Caco-2 (cell line): ENCODE measurements around the gene AJUBA. TPM values are rescaled to one million over a fixed set of nuclear protein-coding genes. Genes with fewer than 3 reads are reported as not detected.

Experiments
- BruUV-seq: library from RNA; stranded (reverse); fragments of 400-500 nt; replicated peaks from 2 replicates; lab custom pipeline; 2021; lab: Mats Ljungman, UMichigan
- CTCF ChIA-PET: fragments of 300-600 bp; sonication (Branson Sonifier 250); formaldehyde crosslinking; loops from one replicate; lab custom pipeline; 2022; ENCODE audit warnings: antibody characterized with exemption; lab: Charles Lee
- POLR2A ChIA-PET: fragments of 300-600 bp; sonication (Branson Sonifier 250); formaldehyde crosslinking; loops from one replicate; lab custom pipeline; 2022; ENCODE audit warnings: antibody characterized with exemption; lab: Charles Lee
- DNase-seq, 2 experiments: peaks; one replicate each; pipeline versions ENCODE4 v3.0.0 to v3.0.0-alpha.2; 2020 to 2022
- H3K27me3 ChIP-seq: replicated peaks from 2 replicates; pipeline ENCODE4 v1.6.0; 2011; ENCODE audit warnings: low read length; ENCODE audit not compliant: control insufficient read depth, insufficient read depth
- H3K36me3 ChIP-seq: 2 replicates; pipeline ENCODE4 v1.5.1; 2011; ENCODE audit warnings: low read length; ENCODE audit not compliant: control insufficient read depth, insufficient read depth
- H3K4me1 ChIP-seq: fragments of 250-450 bp; sonication (Bioruptor Pico); 2 replicates; pipeline ENCODE4 v1.5.1; 2020; ENCODE audit warnings: mild to moderate bottlenecking
- H3K4me3 ChIP-seq: 2 replicates; pipeline ENCODE4 v1.5.1; 2011; ENCODE audit warnings: low read depth, mild to moderate bottlenecking, control low read depth, low read length
- H3K9me3 ChIP-seq: fragments of 250-450 bp; sonication (Bioruptor Pico); 2 replicates; pipeline ENCODE4 v1.5.1; 2020; ENCODE audit warnings: mild to moderate bottlenecking, moderate library complexity
- H3K27ac Mint-ChIP-seq: one replicate; pipeline ENCODE4 v1.8.0; 2022; ENCODE audit warnings: mixed read lengths; ENCODE audit not compliant: unreplicated experiment
- H3K27me3 Mint-ChIP-seq: one replicate; pipeline ENCODE4 v1.8.0; 2022; ENCODE audit warnings: mixed read lengths; ENCODE audit not compliant: insufficient read depth, unreplicated experiment
- H3K36me3 Mint-ChIP-seq: one replicate; pipeline ENCODE4 v1.8.0; 2022; ENCODE audit warnings: mild to moderate bottlenecking, mixed read lengths; ENCODE audit not compliant: insufficient read depth, unreplicated experiment
- H3K4me1 Mint-ChIP-seq: one replicate; pipeline ENCODE4 v1.8.0; 2022; ENCODE audit warnings: low read depth, mixed read lengths; ENCODE audit not compliant: unreplicated experiment
- H3K4me3 Mint-ChIP-seq: one replicate; pipeline ENCODE4 v1.8.0; 2022; ENCODE audit warnings: mild to moderate bottlenecking, moderate library complexity, mixed read lengths; ENCODE audit not compliant: unreplicated experiment
- H3K9me3 Mint-ChIP-seq: one replicate; pipeline ENCODE4 v1.8.0; 2022; ENCODE audit warnings: mixed read lengths; ENCODE audit not compliant: unreplicated experiment
- intact Hi-C: fragments of 100-400 bp; cut with micrococcal nuclease; formaldehyde crosslinking; loops from one replicate; pipeline ENCODE4 v1.10.0; 2022; ENCODE audit not compliant: unreplicated experiment
- total RNA-seq: library from RNA; stranded (reverse); gene quantifications from 2 replicates; pipeline ENCODE4 v1.2.3, GENCODE V29; 2022
- TF ChIP-seq, protein P1 (sequence below), 2 experiments: fragments of 200-600 bp in 1 of 2; IDR thresholded peaks; 1 replicate in 1 of 2; 2 replicates in 1 of 2; pipeline versions ENCODE4 v1.5.1 to v1.8.0; 2011 to 2022; ENCODE audit warnings: antibody characterized with exemption in 1 of 2, control low read depth in 1 of 2, inconsistent platforms in 1 of 2, low read depth in 1 of 2, low read length in 1 of 2, mild to moderate bottlenecking in 1 of 2, moderate library complexity in 1 of 2; ENCODE audit not compliant: insufficient read depth in 1 of 2, severe bottlenecking in 1 of 2, unreplicated experiment in 1 of 2

AJUBA gene
- total RNA-seq, 1 experiment from 2014 or later: 211 TPM

DNA sequence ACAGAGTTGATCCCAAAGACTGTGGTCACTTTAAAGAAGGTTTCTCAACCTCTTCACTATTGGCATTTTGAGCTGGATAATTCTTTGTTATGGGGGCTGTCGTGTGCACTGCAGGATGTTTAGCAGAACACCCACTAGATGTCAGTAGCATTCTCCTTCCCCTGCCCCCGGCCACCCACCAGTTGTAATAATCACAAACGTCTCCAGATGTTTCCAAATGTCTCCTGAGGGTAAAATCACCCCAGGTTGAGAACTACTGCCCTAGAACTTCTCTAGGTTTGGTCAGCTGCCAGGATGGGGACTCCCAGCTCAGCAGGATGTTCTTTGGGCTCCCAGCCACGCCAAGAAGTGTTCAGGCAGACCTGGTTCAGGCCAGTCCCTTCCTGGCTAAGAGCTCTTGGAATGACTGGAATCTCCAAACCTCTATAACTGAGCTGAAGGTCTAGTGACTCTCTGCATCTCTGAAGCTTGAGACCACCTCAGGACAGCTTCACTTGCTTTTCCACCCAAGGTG lies 12.5 kb upstream of the AJUBA start:
- no peaks in the 10 kb centered on the region for H3K9me3 ChIP-seq
- Mint-ChIP-seq H3K4me1 (peaks cover 3% of the 10 kb centered on the region), H3K27me3 (no peaks in the 10 kb centered on the region), H3K36me3 (no peaks in the 10 kb centered on the region), H3K27ac (peak overlapping the region; percentile 51), H3K9me3 (no peaks in the 10 kb centered on the region), H3K4me3 (peak overlapping the region; percentile 12)
- no TSS peak for BruUV-seq
- H3K4me1 ChIP-seq: peaks cover 10% of the 10 kb centered on the region
- TF ChIP-seq, protein P1, sequence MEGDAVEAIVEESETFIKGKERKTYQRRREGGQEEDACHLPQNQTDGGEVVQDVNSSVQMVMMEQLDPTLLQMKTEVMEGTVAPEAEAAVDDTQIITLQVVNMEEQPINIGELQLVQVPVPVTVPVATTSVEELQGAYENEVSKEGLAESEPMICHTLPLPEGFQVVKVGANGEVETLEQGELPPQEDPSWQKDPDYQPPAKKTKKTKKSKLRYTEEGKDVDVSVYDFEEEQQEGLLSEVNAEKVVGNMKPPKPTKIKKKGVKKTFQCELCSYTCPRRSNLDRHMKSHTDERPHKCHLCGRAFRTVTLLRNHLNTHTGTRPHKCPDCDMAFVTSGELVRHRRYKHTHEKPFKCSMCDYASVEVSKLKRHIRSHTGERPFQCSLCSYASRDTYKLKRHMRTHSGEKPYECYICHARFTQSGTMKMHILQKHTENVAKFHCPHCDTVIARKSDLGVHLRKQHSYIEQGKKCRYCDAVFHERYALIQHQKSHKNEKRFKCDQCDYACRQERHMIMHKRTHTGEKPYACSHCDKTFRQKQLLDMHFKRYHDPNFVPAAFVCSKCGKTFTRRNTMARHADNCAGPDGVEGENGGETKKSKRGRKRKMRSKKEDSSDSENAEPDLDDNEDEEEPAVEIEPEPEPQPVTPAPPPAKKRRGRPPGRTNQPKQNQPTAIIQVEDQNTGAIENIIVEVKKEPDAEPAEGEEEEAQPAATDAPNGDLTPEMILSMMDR (IDR thresholded peaks at IDR 0.05; ENCODE audit: insufficient read depth in 1 of 2, low read depth in 1 of 2, low read length in 1 of 2, severe bottlenecking in 1 of 2, unreplicated experiment in 1 of 2): peak; percentile 58 to 60
- no peak overlapping the region for H3K4me3 ChIP-seq
- CTCF ChIA-PET: interaction anchor here (0.6 to 3.4 kb wide), 26 partner anchors 9 to 1054 kb away, joined by 3 to 59 read pairs (median 5); partner anchors contain the start of genes ACIN1, AJUBA, C14orf119 and CDH24
- no peaks in the 10 kb centered on the region for H3K36me3 ChIP-seq
- no peaks in the 10 kb centered on the region for H3K27me3 ChIP-seq
- DNase-seq: peak in 1 of 2 experiments; percentile 56
- POLR2A ChIA-PET: interaction anchor here (0.9 to 1.4 kb wide), 5 partner anchors 12 to 63 kb away, joined by 3 to 7 read pairs (median 3); partner anchors contain the start of gene HAUS4
- intact Hi-C loops: loop anchor here (1.0 to 2.0 kb wide), 2 partner anchors 63 to 114 kb away; no protein-coding TSS in a partner anchor

DNA sequence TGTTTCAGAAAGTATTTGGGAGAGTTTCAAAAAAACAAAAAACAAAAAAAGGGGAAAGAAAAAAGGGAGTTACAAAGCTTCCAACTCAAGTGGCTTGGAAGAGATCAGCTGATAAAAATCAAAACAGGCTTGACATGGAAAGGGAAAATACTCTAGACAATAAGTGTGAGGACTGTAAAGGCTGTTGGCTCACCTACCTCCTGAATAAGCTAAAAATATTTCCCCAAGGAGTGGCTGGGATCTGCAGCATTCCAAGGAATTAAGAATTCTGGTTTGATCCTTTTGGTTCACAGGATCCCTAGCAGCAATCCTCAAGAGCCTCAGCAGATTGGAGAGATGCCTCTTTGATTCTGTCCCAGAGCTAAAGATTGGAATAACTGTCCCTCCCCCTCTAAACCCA lies 11.2 kb upstream of the AJUBA start:
- ChIA-PET CTCF (interaction anchor here (0.6 to 3.1 kb wide), 9 partner anchors 14 to 186 kb away, joined by 3 to 31 read pairs (median 5); partner anchors contain the start of genes CDH24 and HAUS4), POLR2A (no interaction called here)
- intact Hi-C loops: no loop called here
- TF ChIP-seq, protein P1 (IDR thresholded peaks at IDR 0.05; ENCODE audit: insufficient read depth in 1 of 2, low read depth in 1 of 2, low read length in 1 of 2, severe bottlenecking in 1 of 2, unreplicated experiment in 1 of 2): no peak
- Mint-ChIP-seq H3K27me3 (no peaks in the 10 kb centered on the region), H3K27ac (no peak overlapping the region), H3K4me3 (no peak overlapping the region), H3K4me1 (no peaks in the 10 kb centered on the region), H3K36me3 (no peaks in the 10 kb centered on the region), H3K9me3 (no peaks in the 10 kb centered on the region)
- DNase-seq: no peak
- no peaks in the 10 kb centered on the region for H3K36me3 ChIP-seq
- no TSS peak for BruUV-seq
- H3K4me3 ChIP-seq: no peak overlapping the region
- no peaks in the 10 kb centered on the region for H3K9me3 ChIP-seq
- H3K4me1 ChIP-seq: peaks cover 10% of the 10 kb centered on the region
- no peaks in the 10 kb centered on the region for H3K27me3 ChIP-seq

DNA sequence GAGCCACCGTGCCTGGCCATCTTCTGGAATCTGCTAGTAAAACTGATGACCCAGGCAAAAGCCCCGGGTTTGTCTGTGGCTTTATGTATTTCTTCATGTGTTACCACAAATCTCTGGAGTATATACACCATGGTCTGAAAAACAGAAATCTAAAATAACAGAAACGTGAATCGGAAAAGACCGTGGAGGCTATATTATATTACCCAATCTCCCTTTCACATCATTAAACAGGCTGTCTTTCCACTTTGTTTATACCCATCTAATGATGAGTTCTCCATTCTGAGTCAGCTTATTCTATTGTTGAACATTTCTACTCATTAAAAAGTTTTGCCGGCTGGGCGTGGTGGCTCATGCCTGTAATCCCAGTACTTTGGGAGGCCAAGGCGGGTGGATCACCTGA lies 9.5 kb upstream of the AJUBA start:
- Histone ChIP-seq H3K27me3 (no peaks in the 10 kb centered on the region), H3K9me3 (no peaks in the 10 kb centered on the region), H3K4me3 (no peak overlapping the region), H3K4me1 (peaks cover 10% of the 10 kb centered on the region), H3K36me3 (no peaks in the 10 kb centered on the region)
- no peak overlapping the region for H3K4me3 Mint-ChIP-seq
- TF ChIP-seq, protein P1 (IDR thresholded peaks at IDR 0.05; ENCODE audit: insufficient read depth in 1 of 2, low read depth in 1 of 2, low read length in 1 of 2, severe bottlenecking in 1 of 2, unreplicated experiment in 1 of 2): no peak
- ChIA-PET POLR2A (no interaction called here), CTCF (interaction anchor here (1.7 to 1.8 kb wide), 2 partner anchors 65 to 66 kb away, joined by 4 to 8 read pairs; partner anchors contain the start of gene CDH24)
- H3K27me3 Mint-ChIP-seq: no peaks in the 10 kb centered on the region
- intact Hi-C loops: no loop called here
- H3K9me3 Mint-ChIP-seq: no peaks in the 10 kb centered on the region
- H3K36me3 Mint-ChIP-seq: no peaks in the 10 kb centered on the region
- no TSS peak for BruUV-seq
- no peak for DNase-seq
- no peak overlapping the region for H3K27ac Mint-ChIP-seq
- no peaks in the 10 kb centered on the region for H3K4me1 Mint-ChIP-seq
